ENCODE results near the gene CNR2.
"Not testable (repeated sequence)": the region's sequence is repeated elsewhere in the genome, so short reads cannot be mapped to it uniquely, and the experiment has no call there.

Gene CNR2

GRCh38 chr1:23843644-23844043, 69.5 kb downstream of the CNR2 start:
- Mint-ChIP-seq H3K9me3 (no peaks in the 10 kb centered on the region), H3K4me3 (no peak overlapping the region), H3K36me3 (peaks cover 40% of the 10 kb centered on the region), H3K27ac (no peak overlapping the region), H3K4me1 (peaks cover under 1% of the 10 kb centered on the region)
- no peak for DNase-seq (ENCODE audit: low spot score in 2 of 2)
- ATAC-seq = no peak

- H3K4me1 Mint-ChIP-seq = peaks cover 14% of the 10 kb centered on the region
- DNase-seq (ENCODE audit: low spot score in 2 of 2) (peak; percentile 64 to 86), ATAC-seq (peak; percentile 100)
- no peaks in the 10 kb centered on the region for H3K36me3 Mint-ChIP-seq
- no peaks in the 10 kb centered on the region for H3K9me3 Mint-ChIP-seq
- H3K4me3 Mint-ChIP-seq = peak overlapping the region; percentile 65
- H3K27ac Mint-ChIP-seq = peak overlapping the region; percentile 69
Measured at GRCh38 chr1:23838401-23838866, 74.7 kb downstream of the CNR2 start.

GRCh38 chr1:23837908-23838307, 75.3 kb downstream of the CNR2 start:
- Mint-ChIP-seq H3K9me3 (no peaks in the 10 kb centered on the region), H3K4me3 (peak overlapping the region; percentile 65), H3K4me1 (peaks cover 14% of the 10 kb centered on the region), H3K36me3 (no peaks in the 10 kb centered on the region), H3K27ac (peak overlapping the region; percentile 69)
- ATAC-seq = peak; percentile 3
- DNase-seq (ENCODE audit: low spot score in 2 of 2) = no peak

GRCh38 chr1:23836037-23836436, 77.1 kb downstream of the CNR2 start:
- H3K4me3 Mint-ChIP-seq = no peak overlapping the region
- H3K4me1 Mint-ChIP-seq = peaks cover 14% of the 10 kb centered on the region
- no peaks in the 10 kb centered on the region for H3K9me3 Mint-ChIP-seq
- DNase-seq (ENCODE audit: low spot score in 2 of 2) (no peak), ATAC-seq (no peak)
- no peak overlapping the region for H3K27ac Mint-ChIP-seq
- H3K36me3 Mint-ChIP-seq = no peaks in the 10 kb centered on the region

- H3K36me3 Mint-ChIP-seq, ATAC-seq: not testable (repeated sequence)
Measured at GRCh38 chr1:23834156-23834555, 79.0 kb downstream of the CNR2 start.

GRCh38 chr1:23827717-23828116, 85.4 kb downstream of the CNR2 start:
- no peak for DNase-seq (ENCODE audit: low spot score in 2 of 2)
- Mint-ChIP-seq H3K9me3 (no peaks in the 10 kb centered on the region), H3K27ac (no peak overlapping the region), H3K4me3 (no peak overlapping the region), H3K4me1 (peaks cover 25% of the 10 kb centered on the region), H3K36me3 (peaks cover 20% of the 10 kb centered on the region)
- no peak for ATAC-seq

More at GRCh38 chr1:23834156-23834555, 79.0 kb downstream of the CNR2 start:
- DNase-seq (ENCODE audit: low spot score in 2 of 2); H3K4me3 Mint-ChIP-seq; H3K9me3 Mint-ChIP-seq; H3K27ac Mint-ChIP-seq: not testable (repeated sequence)
- H3K4me1 Mint-ChIP-seq = peaks cover 20% of the 10 kb centered on the region

- not testable (repeated sequence) for H3K9me3 Mint-ChIP-seq; DNase-seq (ENCODE audit: low spot score in 2 of 2); ATAC-seq; H3K27ac Mint-ChIP-seq
- Mint-ChIP-seq H3K36me3 (peaks cover 20% of the 10 kb centered on the region), H3K4me1 (peaks cover 29% of the 10 kb centered on the region), H3K4me3 (peak overlapping the region; percentile 89)
Measured at GRCh38 chr1:23826590-23826989, 86.6 kb downstream of the CNR2 start.

GRCh38 chr1:23825762-23826522, 87.2 kb downstream of the CNR2 start:
- H3K9me3 Mint-ChIP-seq = no peaks in the 10 kb centered on the region
- H3K4me1 Mint-ChIP-seq = peaks cover 30% of the 10 kb centered on the region
- H3K27ac Mint-ChIP-seq = peak overlapping the region; percentile 98
- DNase-seq (ENCODE audit: low spot score in 2 of 2) (peak in 1 of 2 donors; percentile 16), ATAC-seq (peak; percentile 85)
- peak overlapping the region; percentile 89 for H3K4me3 Mint-ChIP-seq
- H3K36me3 Mint-ChIP-seq = peaks cover 20% of the 10 kb centered on the region

- peaks cover 24% of the 10 kb centered on the region for H3K36me3 Mint-ChIP-seq
- H3K9me3 Mint-ChIP-seq = no peaks in the 10 kb centered on the region
- peak within 1 kb of the TSS; percentile 98 for H3K27ac Mint-ChIP-seq
- peak within 1 kb of the TSS; percentile 89 for H3K4me3 Mint-ChIP-seq
- DNase-seq (ENCODE audit: low spot score in 2 of 2) = peak; percentile 74 to 89
- peaks cover 27% of the 10 kb centered on the region for H3K4me1 Mint-ChIP-seq
- peak; percentile 94 for ATAC-seq
Measured at GRCh38 chr1:23825076-23825761, 87.9 kb downstream of the CNR2 start, which contains the start of gene HMGCL. HMGCL (minus strand) TSS chr1:23825429; CDS start chr1:23825415, 14 bp downstream.

GRCh38 chr1:23824711-23825075, 88.5 kb downstream of the CNR2 start:
- Mint-ChIP-seq H3K4me3 (peak overlapping the region; percentile 89), H3K9me3 (no peaks in the 10 kb centered on the region), H3K36me3 (peaks cover 28% of the 10 kb centered on the region), H3K4me1 (peaks cover 24% of the 10 kb centered on the region), H3K27ac (peak overlapping the region; percentile 98)
- ATAC-seq (no peak), DNase-seq (ENCODE audit: low spot score in 2 of 2) (no peak)

GRCh38 chr1:23823767-23824166, 89.4 kb downstream of the CNR2 start:
- Mint-ChIP-seq H3K36me3 (peaks cover 34% of the 10 kb centered on the region), H3K27ac (peak overlapping the region; percentile 98), H3K4me3 (peak overlapping the region; percentile 89), H3K4me1 (peaks cover 24% of the 10 kb centered on the region), H3K9me3 (no peaks in the 10 kb centered on the region)
- DNase-seq (ENCODE audit: low spot score in 2 of 2) (no peak), ATAC-seq (no peak)
